ENCODE data around the gene THSD7B. TPM values are rescaled to one million over a fixed set of nuclear protein-coding genes. Genes with fewer than 3 reads are reported as not detected.

Gene THSD7B
- total and polyA plus RNA-seq, 9 of the 15 experiments (the other 6 are each of a cell fraction or from before 2014, with no cell fraction given), result not detected

DNA sequence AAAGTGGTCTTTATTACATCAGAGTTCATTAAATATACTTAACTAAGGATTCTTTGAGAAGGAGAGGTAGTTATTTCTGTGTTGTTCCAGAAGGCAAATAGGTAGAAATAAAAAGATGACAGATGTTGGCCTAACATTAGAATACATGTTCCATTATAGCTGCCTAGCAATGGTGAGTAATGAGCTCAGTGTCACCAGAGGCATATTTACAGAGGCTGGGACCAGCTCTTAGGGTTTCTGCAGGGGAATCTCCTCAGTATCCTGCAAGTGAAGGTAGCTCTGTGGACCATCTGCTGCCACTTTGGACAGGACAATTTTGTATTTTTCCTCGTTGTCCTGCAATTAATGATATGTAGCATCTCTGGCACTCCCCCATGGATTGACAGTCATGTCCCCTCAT lies 416.0 kb downstream of the THSD7B start:
- Histone ChIP-seq H2AFZ (ENCODE audit: low read depth, low read length) (no peak overlapping the region), H3K4me2 (ENCODE audit: insufficient read depth, low read length) (no peak overlapping the region), H3K79me2 (ENCODE audit: control insufficient read depth, insufficient read depth, low read length) (no peaks in the 10 kb centered on the region), H3K27ac (ENCODE audit: extremely low read depth, low read depth, low read length) (no peak overlapping the region), H3K9me3 (replicated peaks; ENCODE audit: control insufficient read depth, insufficient read depth, low read depth, low read length) (no peaks in the 10 kb centered on the region), H3K36me3 (ENCODE audit: control insufficient read depth, insufficient read depth, low read length) (no peaks in the 10 kb centered on the region), H3K27me3 (ENCODE audit: control insufficient read depth in 2 of 2, insufficient read depth in 2 of 2, low read length in 2 of 2) (no peaks in the 10 kb centered on the region), H3K4me3 (no peak overlapping the region), H3K9ac (ENCODE audit: insufficient read depth in 1 of 2, low read depth in 2 of 2, low read length in 2 of 2) (no peak overlapping the region), H3K9me1 (ENCODE audit: control insufficient read depth, insufficient read depth, low read length) (no peaks in the 10 kb centered on the region), H3K4me1 (replicated peaks in 1 of 2; ENCODE audit: control insufficient read depth in 2 of 2, insufficient read depth in 2 of 2, low read length in 2 of 2) (no peaks in the 10 kb centered on the region), H4K20me1 (replicated peaks; ENCODE audit: control insufficient read depth, insufficient read depth, low read length) (no peaks in the 10 kb centered on the region)
- in situ Hi-C loops (cut with MboI) (no loop called here), intact Hi-C loops (cut with micrococcal nuclease) (no loop called here)
- ATAC-seq (no peak), DNase-seq (ENCODE audit: extremely low read depth in 1 of 4, low spot score in 3 of 4) (no peak), FAIRE-seq (no peak)
- CTCF ChIA-PET (ENCODE audit: low intra/inter-chr PET ratio), result no interaction called here
- no TSS peak for BruUV-seq (replicated peaks)
- POLR2A ChIA-PET, result no interaction called here
- 0% methylated on average over 1 of the region's 1 CpG for WGBS (ENCODE audit: insufficient coverage, low coverage, missing lambda C conversion rate)
- TF ChIP-seq ELF1 (tag; IDR thresholded peaks at IDR 0.05) (no peak), HNRNPLL (IDR thresholded peaks at IDR 0.05; ENCODE audit: low read depth, low read length, poor library complexity, severe bottlenecking) (no peak), ZSCAN32 (CRISPR knock-in tag; IDR thresholded peaks at IDR 0.05) (no peak), HIVEP1 (CRISPR knock-in tag; IDR thresholded peaks at IDR 0.05) (no peak), TCFL5 (CRISPR knock-in tag; conservative IDR thresholded peaks at IDR 0.05) (no peak), NR1H2 (CRISPR knock-in tag; IDR thresholded peaks at IDR 0.05) (no peak), POLR2AphosphoS2 (IDR thresholded peaks at IDR 0.05; ENCODE audit: low read length) (no peak), ZNF75A (CRISPR knock-in tag; IDR thresholded peaks at IDR 0.05) (no peak)
- TF ChIP-seq, protein P1, sequence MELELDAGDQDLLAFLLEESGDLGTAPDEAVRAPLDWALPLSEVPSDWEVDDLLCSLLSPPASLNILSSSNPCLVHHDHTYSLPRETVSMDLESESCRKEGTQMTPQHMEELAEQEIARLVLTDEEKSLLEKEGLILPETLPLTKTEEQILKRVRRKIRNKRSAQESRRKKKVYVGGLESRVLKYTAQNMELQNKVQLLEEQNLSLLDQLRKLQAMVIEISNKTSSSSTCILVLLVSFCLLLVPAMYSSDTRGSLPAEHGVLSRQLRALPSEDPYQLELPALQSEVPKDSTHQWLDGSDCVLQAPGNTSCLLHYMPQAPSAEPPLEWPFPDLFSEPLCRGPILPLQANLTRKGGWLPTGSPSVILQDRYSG (tag; conservative IDR thresholded peaks at IDR 0.05; ENCODE audit: low read depth), result no peak
- TF ChIP-seq, protein P2, sequence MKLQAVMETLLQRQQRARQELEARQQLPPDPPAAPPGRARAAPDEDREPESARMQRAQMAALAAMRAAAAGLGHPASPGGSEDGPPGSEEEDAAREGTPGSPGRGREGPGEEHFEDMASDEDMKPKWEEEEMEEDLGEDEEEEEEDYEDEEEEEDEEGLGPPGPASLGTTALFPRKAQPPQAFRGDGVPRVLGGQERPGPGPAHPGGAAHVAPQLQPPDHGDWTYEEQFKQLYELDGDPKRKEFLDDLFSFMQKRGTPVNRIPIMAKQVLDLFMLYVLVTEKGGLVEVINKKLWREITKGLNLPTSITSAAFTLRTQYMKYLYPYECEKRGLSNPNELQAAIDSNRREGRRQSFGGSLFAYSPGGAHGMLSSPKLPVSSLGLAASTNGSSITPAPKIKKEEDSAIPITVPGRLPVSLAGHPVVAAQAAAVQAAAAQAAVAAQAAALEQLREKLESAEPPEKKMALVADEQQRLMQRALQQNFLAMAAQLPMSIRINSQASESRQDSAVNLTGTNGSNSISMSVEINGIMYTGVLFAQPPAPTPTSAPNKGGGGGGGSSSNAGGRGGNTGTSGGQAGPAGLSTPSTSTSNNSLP (IDR thresholded peaks at IDR 0.05; ENCODE audit: borderline replicate concordance, low read depth, low read length), result no peak
- TF ChIP-seq, protein P3, sequence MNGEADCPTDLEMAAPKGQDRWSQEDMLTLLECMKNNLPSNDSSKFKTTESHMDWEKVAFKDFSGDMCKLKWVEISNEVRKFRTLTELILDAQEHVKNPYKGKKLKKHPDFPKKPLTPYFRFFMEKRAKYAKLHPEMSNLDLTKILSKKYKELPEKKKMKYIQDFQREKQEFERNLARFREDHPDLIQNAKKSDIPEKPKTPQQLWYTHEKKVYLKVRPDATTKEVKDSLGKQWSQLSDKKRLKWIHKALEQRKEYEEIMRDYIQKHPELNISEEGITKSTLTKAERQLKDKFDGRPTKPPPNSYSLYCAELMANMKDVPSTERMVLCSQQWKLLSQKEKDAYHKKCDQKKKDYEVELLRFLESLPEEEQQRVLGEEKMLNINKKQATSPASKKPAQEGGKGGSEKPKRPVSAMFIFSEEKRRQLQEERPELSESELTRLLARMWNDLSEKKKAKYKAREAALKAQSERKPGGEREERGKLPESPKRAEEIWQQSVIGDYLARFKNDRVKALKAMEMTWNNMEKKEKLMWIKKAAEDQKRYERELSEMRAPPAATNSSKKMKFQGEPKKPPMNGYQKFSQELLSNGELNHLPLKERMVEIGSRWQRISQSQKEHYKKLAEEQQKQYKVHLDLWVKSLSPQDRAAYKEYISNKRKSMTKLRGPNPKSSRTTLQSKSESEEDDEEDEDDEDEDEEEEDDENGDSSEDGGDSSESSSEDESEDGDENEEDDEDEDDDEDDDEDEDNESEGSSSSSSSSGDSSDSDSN (IDR thresholded peaks at IDR 0.05; ENCODE audit: borderline replicate concordance in 1 of 2, low read depth in 2 of 2, low read length in 2 of 2), result no peak
- TF ChIP-seq, protein P4, sequence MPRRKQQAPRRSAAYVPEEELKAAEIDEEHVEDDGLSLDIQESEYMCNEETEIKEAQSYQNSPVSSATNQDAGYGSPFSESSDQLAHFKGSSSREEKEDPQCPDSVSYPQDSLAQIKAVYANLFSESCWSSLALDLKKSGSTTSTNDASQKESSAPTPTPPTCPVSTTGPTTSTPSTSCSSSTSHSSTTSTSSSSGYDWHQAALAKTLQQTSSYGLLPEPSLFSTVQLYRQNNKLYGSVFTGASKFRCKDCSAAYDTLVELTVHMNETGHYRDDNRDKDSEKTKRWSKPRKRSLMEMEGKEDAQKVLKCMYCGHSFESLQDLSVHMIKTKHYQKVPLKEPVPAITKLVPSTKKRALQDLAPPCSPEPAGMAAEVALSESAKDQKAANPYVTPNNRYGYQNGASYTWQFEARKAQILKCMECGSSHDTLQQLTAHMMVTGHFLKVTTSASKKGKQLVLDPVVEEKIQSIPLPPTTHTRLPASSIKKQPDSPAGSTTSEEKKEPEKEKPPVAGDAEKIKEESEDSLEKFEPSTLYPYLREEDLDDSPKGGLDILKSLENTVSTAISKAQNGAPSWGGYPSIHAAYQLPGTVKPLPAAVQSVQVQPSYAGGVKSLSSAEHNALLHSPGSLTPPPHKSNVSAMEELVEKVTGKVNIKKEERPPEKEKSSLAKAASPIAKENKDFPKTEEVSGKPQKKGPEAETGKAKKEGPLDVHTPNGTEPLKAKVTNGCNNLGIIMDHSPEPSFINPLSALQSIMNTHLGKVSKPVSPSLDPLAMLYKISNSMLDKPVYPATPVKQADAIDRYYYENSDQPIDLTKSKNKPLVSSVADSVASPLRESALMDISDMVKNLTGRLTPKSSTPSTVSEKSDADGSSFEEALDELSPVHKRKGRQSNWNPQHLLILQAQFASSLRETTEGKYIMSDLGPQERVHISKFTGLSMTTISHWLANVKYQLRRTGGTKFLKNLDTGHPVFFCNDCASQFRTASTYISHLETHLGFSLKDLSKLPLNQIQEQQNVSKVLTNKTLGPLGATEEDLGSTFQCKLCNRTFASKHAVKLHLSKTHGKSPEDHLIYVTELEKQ (CRISPR knock-in tag; IDR thresholded peaks at IDR 0.05), result no peak
- TF ChIP-seq, protein P5, sequence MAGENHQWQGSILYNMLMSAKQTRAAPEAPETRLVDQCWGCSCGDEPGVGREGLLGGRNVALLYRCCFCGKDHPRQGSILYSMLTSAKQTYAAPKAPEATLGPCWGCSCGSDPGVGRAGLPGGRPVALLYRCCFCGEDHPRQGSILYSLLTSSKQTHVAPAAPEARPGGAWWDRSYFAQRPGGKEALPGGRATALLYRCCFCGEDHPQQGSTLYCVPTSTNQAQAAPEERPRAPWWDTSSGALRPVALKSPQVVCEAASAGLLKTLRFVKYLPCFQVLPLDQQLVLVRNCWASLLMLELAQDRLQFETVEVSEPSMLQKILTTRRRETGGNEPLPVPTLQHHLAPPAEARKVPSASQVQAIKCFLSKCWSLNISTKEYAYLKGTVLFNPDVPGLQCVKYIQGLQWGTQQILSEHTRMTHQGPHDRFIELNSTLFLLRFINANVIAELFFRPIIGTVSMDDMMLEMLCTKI (IDR thresholded peaks at IDR 0.05; ENCODE audit: partially characterized antibody), result no peak

Data from K562 (cell line).